Muscle layer of duodenum (tissue), 2 donors: ENCODE results near the gene TESMIN.

Source experiments
- H3K27ac ChIP-seq: one replicate; pipeline ENCODE4 v1.7.0; 2013; ENCODE audit warnings: mild to moderate bottlenecking, low read length
- H3K27me3 ChIP-seq: one replicate; pipeline ENCODE4 v1.7.0; 2013; ENCODE audit warnings: low read depth, mild to moderate bottlenecking, control low read depth, low read length
- H3K36me3 ChIP-seq, 2 donors: one replicate each; pipeline ENCODE4 v1.7.0; 2013; ENCODE audit warnings: low read length in 2 of 2, control low read depth in 1 of 2, mild to moderate bottlenecking in 1 of 2; ENCODE audit not compliant: insufficient read depth in 2 of 2, control insufficient read depth in 1 of 2
- H3K4me1 ChIP-seq, 2 donors: one replicate each; pipeline ENCODE4 v1.7.0; 2013; ENCODE audit warnings: low read length in 2 of 2, mild to moderate bottlenecking in 2 of 2, control low read depth in 1 of 2, moderate library complexity in 1 of 2; ENCODE audit not compliant: insufficient read depth in 2 of 2, control insufficient read depth in 1 of 2
- H3K4me3 ChIP-seq, 2 donors: one replicate each; pipeline ENCODE4 v1.7.0; 2013; ENCODE audit warnings: low read length in 2 of 2, low read depth in 1 of 2, mild to moderate bottlenecking in 1 of 2
- H3K9me3 ChIP-seq, 2 donors: one replicate each; pipeline ENCODE4 v1.7.0; 2013; ENCODE audit warnings: low read length in 2 of 2, control low read depth in 1 of 2, mild to moderate bottlenecking in 1 of 2; ENCODE audit not compliant: control insufficient read depth in 1 of 2
- donor health status: healthy.

The TESMIN gene

GRCh38 chr11:68751331-68751856 lies at the start of gene TESMIN:
Gene TESMIN (minus strand): TSS chr11:68751520. CDS start chr11:68750660, 860 bp downstream.
- H3K27ac ChIP-seq = no peak within 1 kb of the TSS
- H3K4me1 ChIP-seq = peaks cover 0 to 4% of the 10 kb centered on the region in 2 donors
- no peaks in the 10 kb centered on the region for H3K27me3 ChIP-seq
- peaks cover 9 to 20% of the 10 kb centered on the region in 2 donors for H3K36me3 ChIP-seq
- no peaks in the 10 kb centered on the region for H3K9me3 ChIP-seq
- H3K4me3 ChIP-seq = peak within 1 kb of the TSS in 1 of 2 donors; percentile 54

GRCh38 chr11:68798221-68798813 lies 47.0 kb upstream of the TESMIN start:
- peaks cover 57 to 85% of the 10 kb centered on the region in 2 donors for H3K36me3 ChIP-seq

GRCh38 chr11:68796801-68797200 lies 45.5 kb upstream of the TESMIN start:
- Histone ChIP-seq H3K9me3 (no peaks in the 10 kb centered on the region), H3K36me3 (peaks cover 58 to 88% of the 10 kb centered on the region in 2 donors), H3K27ac (no peak overlapping the region), H3K4me3 (no peak overlapping the region), H3K27me3 (no peaks in the 10 kb centered on the region), H3K4me1 (no peaks in the 10 kb centered on the region)

More at GRCh38 chr11:68798221-68798813, 47.0 kb upstream of the TESMIN start:
- Histone ChIP-seq H3K4me3 (no peak overlapping the region), H3K27me3 (no peaks in the 10 kb centered on the region), H3K27ac (no peak overlapping the region), H3K9me3 (no peaks in the 10 kb centered on the region), H3K4me1 (no peaks in the 10 kb centered on the region)

GRCh38 chr11:68792400-68792966 lies 41.2 kb upstream of the TESMIN start:
- Histone ChIP-seq H3K9me3 (no peaks in the 10 kb centered on the region), H3K27ac (no peak overlapping the region), H3K4me1 (no peaks in the 10 kb centered on the region), H3K36me3 (peaks cover 38 to 87% of the 10 kb centered on the region in 2 donors), H3K4me3 (no peak overlapping the region), H3K27me3 (no peaks in the 10 kb centered on the region)

GRCh38 chr11:68784653-68785052 lies 33.3 kb upstream of the TESMIN start:
- H3K9me3 ChIP-seq = no peaks in the 10 kb centered on the region
- H3K36me3 ChIP-seq = peaks cover 44 to 93% of the 10 kb centered on the region in 2 donors
- no peaks in the 10 kb centered on the region for H3K4me1 ChIP-seq
- no peak overlapping the region for H3K4me3 ChIP-seq
- no peak overlapping the region for H3K27ac ChIP-seq
- H3K27me3 ChIP-seq = no peaks in the 10 kb centered on the region

- Histone ChIP-seq H3K4me1 (no peaks in the 10 kb centered on the region), H3K27me3 (no peaks in the 10 kb centered on the region), H3K9me3 (no peaks in the 10 kb centered on the region), H3K27ac (no peak overlapping the region), H3K4me3 (no peak overlapping the region), H3K36me3 (peaks cover 46 to 87% of the 10 kb centered on the region in 2 donors)
These were observed 32.0 kb upstream of the TESMIN start for GRCh38 chr11:68783216-68783821.

GRCh38 chr11:68782711-68783110 lies 31.4 kb upstream of the TESMIN start:
- no peaks in the 10 kb centered on the region for H3K4me1 ChIP-seq
- no peak overlapping the region for H3K27ac ChIP-seq
- no peaks in the 10 kb centered on the region for H3K27me3 ChIP-seq

GRCh38 chr11:68780829-68781228 lies 29.5 kb upstream of the TESMIN start:
- Histone ChIP-seq H3K27me3 (no peaks in the 10 kb centered on the region), H3K9me3 (no peaks in the 10 kb centered on the region), H3K36me3 (peaks cover 64 to 83% of the 10 kb centered on the region in 2 donors), H3K4me1 (no peaks in the 10 kb centered on the region), H3K4me3 (no peak overlapping the region), H3K27ac (no peak overlapping the region)

More at GRCh38 chr11:68782711-68783110, 31.4 kb upstream of the TESMIN start:
- H3K9me3 ChIP-seq = no peaks in the 10 kb centered on the region
- no peak overlapping the region for H3K4me3 ChIP-seq
- H3K36me3 ChIP-seq = peaks cover 48 to 87% of the 10 kb centered on the region in 2 donors

- H3K4me1 ChIP-seq = no peaks in the 10 kb centered on the region
- H3K4me3 ChIP-seq = no peak overlapping the region
- no peaks in the 10 kb centered on the region for H3K27me3 ChIP-seq
- no peaks in the 10 kb centered on the region for H3K9me3 ChIP-seq
- H3K27ac ChIP-seq = no peak overlapping the region
- H3K36me3 ChIP-seq = peaks cover 70 to 81% of the 10 kb centered on the region in 2 donors
These were observed 26.9 kb upstream of the TESMIN start for GRCh38 chr11:68778205-68778604.

- H3K4me3 ChIP-seq = no peak overlapping the region
- no peaks in the 10 kb centered on the region for H3K9me3 ChIP-seq
- H3K27me3 ChIP-seq = no peaks in the 10 kb centered on the region
- no peaks in the 10 kb centered on the region for H3K4me1 ChIP-seq
- H3K27ac ChIP-seq = no peak overlapping the region
- H3K36me3 ChIP-seq = peaks cover 75 to 82% of the 10 kb centered on the region in 2 donors
These were observed 25.3 kb upstream of the TESMIN start for GRCh38 chr11:68776442-68777235.

GRCh38 chr11:68775951-68776388 lies 24.6 kb upstream of the TESMIN start:
- no peaks in the 10 kb centered on the region for H3K9me3 ChIP-seq
- no peak overlapping the region for H3K27ac ChIP-seq
- no peaks in the 10 kb centered on the region for H3K27me3 ChIP-seq
- no peaks in the 10 kb centered on the region for H3K4me1 ChIP-seq
- peaks cover 77 to 82% of the 10 kb centered on the region in 2 donors for H3K36me3 ChIP-seq
- no peak overlapping the region for H3K4me3 ChIP-seq
